GM18870 (cell line): ENCODE measurements around the gene TMEM114.

Experiments used
- ATAC-seq: cut with Tn5 transposase; IDR thresholded peaks from one replicate; pipeline ENCODE4 v1.9.1; 2021; ENCODE audit warnings: moderate library complexity; ENCODE audit not compliant: unreplicated experiment

The TMEM114 gene

GRCh38 chr16:8589900-8590688 is at the start of gene TMEM114:
Gene TMEM114 (minus strand): TSS chr16:8590511. CDS start chr16:8589838, 673 bp downstream.
- no peak for ATAC-seq

GRCh38 chr16:8639694-8640093 is 49.4 kb upstream of the TMEM114 start:
- no peak for ATAC-seq

- ATAC-seq = no peak
Measured at GRCh38 chr16:8634991-8635736, 44.9 kb upstream of the TMEM114 start.

GRCh38 chr16:8632675-8633182 is 42.4 kb upstream of the TMEM114 start:
- ATAC-seq = no peak

- no peak for ATAC-seq
Measured at GRCh38 chr16:8631818-8632465, 41.6 kb upstream of the TMEM114 start.

- ATAC-seq = no peak
Measured at GRCh38 chr16:8631373-8631772, 41.1 kb upstream of the TMEM114 start.

- ATAC-seq = no peak
Measured at GRCh38 chr16:8630255-8630953, 40.1 kb upstream of the TMEM114 start.

GRCh38 chr16:8628981-8629725 is 38.8 kb upstream of the TMEM114 start:
- no peak for ATAC-seq

- no peak for ATAC-seq
Measured at GRCh38 chr16:8627456-8627855, 37.1 kb upstream of the TMEM114 start.

- ATAC-seq = no peak
Measured at GRCh38 chr16:8626946-8627345, 36.6 kb upstream of the TMEM114 start.

GRCh38 chr16:8625491-8626087 is 35.3 kb upstream of the TMEM114 start:
- ATAC-seq = no peak

- no peak for ATAC-seq
Measured at GRCh38 chr16:8623634-8624033, 33.3 kb upstream of the TMEM114 start.

GRCh38 chr16:8622315-8622656 is 32.0 kb upstream of the TMEM114 start:
- ATAC-seq = no peak

GRCh38 chr16:8621572-8622314 is 31.4 kb upstream of the TMEM114 start, which contains the start of gene METTL22:
Gene METTL22 (plus strand): TSS chr16:8621698. CDS start chr16:8625666, 3,968 bp downstream.
- peak; percentile 58 for ATAC-seq

GRCh38 chr16:8621222-8621571 is 30.9 kb upstream of the TMEM114 start:
- ATAC-seq = no peak

GRCh38 chr16:8620535-8620934 is 30.2 kb upstream of the TMEM114 start:
- no peak for ATAC-seq

GRCh38 chr16:8619671-8620370 is 29.5 kb upstream of the TMEM114 start:
- ATAC-seq = no peak

GRCh38 chr16:8614435-8615029 is 24.2 kb upstream of the TMEM114 start:
- ATAC-seq = no peak
